Measurements from ENCODE around the gene LRRC4C. TPM values are rescaled to one million over a fixed set of nuclear protein-coding genes. Genes with fewer than 3 reads are reported as not detected.

Gene LRRC4C
- polyA plus RNA-seq, 1 of the 3 experiments (the other 2 are of a cell fraction): 0.16 TPM

DNA sequence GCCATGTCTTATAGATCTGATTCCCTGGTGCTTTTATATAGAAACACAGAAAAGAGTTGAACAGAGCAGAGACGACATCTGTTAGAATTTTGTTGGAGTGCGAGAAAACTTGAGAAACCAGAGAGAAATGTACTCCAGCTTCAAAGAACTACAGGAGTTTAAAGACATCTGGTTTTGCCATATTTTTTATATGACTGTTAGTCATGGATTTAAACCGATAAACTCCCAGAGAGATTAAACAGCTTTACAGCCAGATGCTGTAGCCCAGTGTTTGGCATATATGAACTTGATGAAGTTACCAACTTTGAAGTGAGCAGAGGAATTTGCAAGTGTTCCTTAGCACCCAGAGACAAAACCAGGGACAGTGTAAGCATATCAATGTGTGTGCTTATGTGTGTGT, 1083.1 kb downstream of the LRRC4C start:
- H3K36me3 ChIP-seq (replicated peaks in 1 of 2; ENCODE audit: control insufficient read depth in 1 of 2, insufficient read depth in 2 of 2, low read length in 1 of 2): no peaks in the 10 kb centered on the region
- H3K9me3 ChIP-seq: no peaks in the 10 kb centered on the region
- H3K4me1 ChIP-seq (ENCODE audit: control insufficient read depth in 1 of 2, insufficient read depth in 2 of 2, low read depth in 1 of 2, low read length in 1 of 2): no peaks in the 10 kb centered on the region
- no peaks in the 10 kb centered on the region for H3F3A ChIP-seq (replicated peaks; ENCODE audit: insufficient read depth)
- H3K9ac ChIP-seq: no peak overlapping the region
- no peak overlapping the region for H3K27ac ChIP-seq (ENCODE audit: low read depth in 2 of 2, low read length in 1 of 2)
- 59% methylated on average over 3 of the region's 3 CpGs for WGBS (ENCODE audit: low lambda C conversion rate)
- TF ChIP-seq EZH2phosphoT487 (IDR thresholded peaks at IDR 0.05; ENCODE audit: borderline replicate concordance, low read depth) (no peak), TCF12 (IDR thresholded peaks at IDR 0.05) (no peak), EP300 (IDR thresholded peaks at IDR 0.05; ENCODE audit: borderline replicate concordance in 1 of 2, low read depth in 1 of 2, low read length in 1 of 2) (no peak), ELF1 (IDR thresholded peaks at IDR 0.05) (no peak), NRF1 (IDR thresholded peaks at IDR 0.05; ENCODE audit: low read depth, low read length) (no peak), MXI1 (IDR thresholded peaks at IDR 0.05; ENCODE audit: low read depth, low read length) (no peak), JUND (IDR thresholded peaks at IDR 0.05) (no peak), FOXJ3 (CRISPR knock-in tag; IDR thresholded peaks at IDR 0.05) (no peak), NFIC (IDR thresholded peaks at IDR 0.05; ENCODE audit: borderline replicate concordance) (no peak), POLR2AphosphoS5 (IDR thresholded peaks at IDR 0.05; ENCODE audit: low read depth, low read length) (no peak), GABPA (IDR thresholded peaks at IDR 0.05; ENCODE audit: low read depth) (no peak), RXRA (IDR thresholded peaks at IDR 0.05; ENCODE audit: borderline replicate concordance, low read depth) (no peak), TAF1 (IDR thresholded peaks at IDR 0.05; ENCODE audit: borderline replicate concordance, low read depth, low read length) (no peak)
- TF ChIP-seq, protein P1, sequence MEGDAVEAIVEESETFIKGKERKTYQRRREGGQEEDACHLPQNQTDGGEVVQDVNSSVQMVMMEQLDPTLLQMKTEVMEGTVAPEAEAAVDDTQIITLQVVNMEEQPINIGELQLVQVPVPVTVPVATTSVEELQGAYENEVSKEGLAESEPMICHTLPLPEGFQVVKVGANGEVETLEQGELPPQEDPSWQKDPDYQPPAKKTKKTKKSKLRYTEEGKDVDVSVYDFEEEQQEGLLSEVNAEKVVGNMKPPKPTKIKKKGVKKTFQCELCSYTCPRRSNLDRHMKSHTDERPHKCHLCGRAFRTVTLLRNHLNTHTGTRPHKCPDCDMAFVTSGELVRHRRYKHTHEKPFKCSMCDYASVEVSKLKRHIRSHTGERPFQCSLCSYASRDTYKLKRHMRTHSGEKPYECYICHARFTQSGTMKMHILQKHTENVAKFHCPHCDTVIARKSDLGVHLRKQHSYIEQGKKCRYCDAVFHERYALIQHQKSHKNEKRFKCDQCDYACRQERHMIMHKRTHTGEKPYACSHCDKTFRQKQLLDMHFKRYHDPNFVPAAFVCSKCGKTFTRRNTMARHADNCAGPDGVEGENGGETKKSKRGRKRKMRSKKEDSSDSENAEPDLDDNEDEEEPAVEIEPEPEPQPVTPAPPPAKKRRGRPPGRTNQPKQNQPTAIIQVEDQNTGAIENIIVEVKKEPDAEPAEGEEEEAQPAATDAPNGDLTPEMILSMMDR (IDR thresholded peaks at IDR 0.05): no peak
- TF ChIP-seq, protein P2, sequence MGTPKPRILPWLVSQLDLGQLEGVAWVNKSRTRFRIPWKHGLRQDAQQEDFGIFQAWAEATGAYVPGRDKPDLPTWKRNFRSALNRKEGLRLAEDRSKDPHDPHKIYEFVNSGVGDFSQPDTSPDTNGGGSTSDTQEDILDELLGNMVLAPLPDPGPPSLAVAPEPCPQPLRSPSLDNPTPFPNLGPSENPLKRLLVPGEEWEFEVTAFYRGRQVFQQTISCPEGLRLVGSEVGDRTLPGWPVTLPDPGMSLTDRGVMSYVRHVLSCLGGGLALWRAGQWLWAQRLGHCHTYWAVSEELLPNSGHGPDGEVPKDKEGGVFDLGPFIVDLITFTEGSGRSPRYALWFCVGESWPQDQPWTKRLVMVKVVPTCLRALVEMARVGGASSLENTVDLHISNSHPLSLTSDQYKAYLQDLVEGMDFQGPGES (IDR thresholded peaks at IDR 0.05; ENCODE audit: low read depth, low read length): no peak
- TF ChIP-seq, protein P3, sequence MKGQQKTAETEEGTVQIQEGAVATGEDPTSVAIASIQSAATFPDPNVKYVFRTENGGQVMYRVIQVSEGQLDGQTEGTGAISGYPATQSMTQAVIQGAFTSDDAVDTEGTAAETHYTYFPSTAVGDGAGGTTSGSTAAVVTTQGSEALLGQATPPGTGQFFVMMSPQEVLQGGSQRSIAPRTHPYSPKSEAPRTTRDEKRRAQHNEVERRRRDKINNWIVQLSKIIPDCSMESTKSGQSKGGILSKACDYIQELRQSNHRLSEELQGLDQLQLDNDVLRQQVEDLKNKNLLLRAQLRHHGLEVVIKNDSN (IDR thresholded peaks at IDR 0.05; ENCODE audit: borderline replicate concordance, low read depth): no peak
- TF ChIP-seq, protein P4, sequence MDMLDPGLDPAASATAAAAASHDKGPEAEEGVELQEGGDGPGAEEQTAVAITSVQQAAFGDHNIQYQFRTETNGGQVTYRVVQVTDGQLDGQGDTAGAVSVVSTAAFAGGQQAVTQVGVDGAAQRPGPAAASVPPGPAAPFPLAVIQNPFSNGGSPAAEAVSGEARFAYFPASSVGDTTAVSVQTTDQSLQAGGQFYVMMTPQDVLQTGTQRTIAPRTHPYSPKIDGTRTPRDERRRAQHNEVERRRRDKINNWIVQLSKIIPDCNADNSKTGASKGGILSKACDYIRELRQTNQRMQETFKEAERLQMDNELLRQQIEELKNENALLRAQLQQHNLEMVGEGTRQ (IDR thresholded peaks at IDR 0.05; ENCODE audit: borderline replicate concordance, low read depth, low read length): no peak
- TF ChIP-seq, protein P5, sequence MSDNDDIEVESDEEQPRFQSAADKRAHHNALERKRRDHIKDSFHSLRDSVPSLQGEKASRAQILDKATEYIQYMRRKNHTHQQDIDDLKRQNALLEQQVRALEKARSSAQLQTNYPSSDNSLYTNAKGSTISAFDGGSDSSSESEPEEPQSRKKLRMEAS (IDR thresholded peaks at IDR 0.05; ENCODE audit: low read depth): no peak
- H3K9me2 ChIP-seq: no peaks in the 10 kb centered on the region
- no peaks in the 10 kb centered on the region for H3K79me2 ChIP-seq (ENCODE audit: insufficient read depth)
- POLR2A ChIA-PET: no interaction called here
- DNase-seq: no peak
- no peaks in the 10 kb centered on the region for H3K27me3 ChIP-seq (ENCODE audit: insufficient read depth)
- H2AFZ ChIP-seq (ENCODE audit: low read depth): no peak overlapping the region
- CTCF ChIA-PET: no interaction called here
- no peak overlapping the region for H3K4me2 ChIP-seq
- H3K4me3 ChIP-seq (ENCODE audit: low read depth in 2 of 2, low read length in 1 of 2): no peak overlapping the region
- no peaks in the 10 kb centered on the region for H4K20me1 ChIP-seq (ENCODE audit: insufficient read depth)

Data from SK-N-SH (cell line).